Type B pancreatic cell (in vitro differentiated cells): ENCODE measurements around the gene DNAJC18. TPM values are rescaled to one million over a fixed set of nuclear protein-coding genes. Genes with fewer than 3 reads are reported as not detected.

ENCODE experiments used
- DNase-seq: peaks from one replicate; pipeline ENCODE4 v3.0.0; 2021; ENCODE audit warnings: mixed read lengths; ENCODE audit not compliant: unreplicated experiment; ENCODE audit errors: extremely low spot score
- H3K27ac Mint-ChIP-seq: 2 replicates; pipeline ENCODE4 v1.8.0; 2021; ENCODE audit warnings: mild to moderate bottlenecking, mixed read lengths
- H3K27me3 Mint-ChIP-seq: 2 replicates; pipeline ENCODE4 v1.8.0; 2021; ENCODE audit warnings: mixed read lengths
- H3K36me3 Mint-ChIP-seq: 2 replicates; pipeline ENCODE4 v1.8.0; 2021; ENCODE audit warnings: mixed read lengths
- H3K4me1 Mint-ChIP-seq: one replicate; pipeline ENCODE4 v1.8.0; 2021; ENCODE audit warnings: mixed read lengths; ENCODE audit not compliant: unreplicated experiment
- H3K4me3 Mint-ChIP-seq: 2 replicates; pipeline ENCODE4 v1.8.0; 2021; ENCODE audit warnings: mild to moderate bottlenecking, mixed read lengths
- H3K9me3 Mint-ChIP-seq: 2 replicates; pipeline ENCODE4 v1.8.0; 2021; ENCODE audit warnings: mixed read lengths
- CTCF ChIP-seq: fragments of 200-600 bp; sonication (generic); conservative IDR thresholded peaks from 2 replicates; pipeline ENCODE4 v1.5.0; 2021; ENCODE audit warnings: antibody characterized with exemption, mild to moderate bottlenecking
- total RNA-seq: library from RNA; stranded (reverse); gene quantifications from 2 replicates; pipeline ENCODE4 v1.2.1, GENCODE V29; 2021; ENCODE audit warnings: low replicate concordance

DNAJC18 gene
- total RNA-seq, 1 donor from 2014 or later, result 25.8 TPM

- peak overlapping the region; percentile 16 for H3K4me3 Mint-ChIP-seq
- DNase-seq, result no peak
- H3K27me3 Mint-ChIP-seq, result peaks cover 46% of the 10 kb centered on the region
- H3K9me3 Mint-ChIP-seq, result no peaks in the 10 kb centered on the region
- H3K4me1 Mint-ChIP-seq, result peaks cover 4% of the 10 kb centered on the region
- no peak for TF ChIP-seq CTCF
- H3K36me3 Mint-ChIP-seq, result peaks cover 4% of the 10 kb centered on the region
- H3K27ac Mint-ChIP-seq, result no peak overlapping the region
These were observed 43.3 kb downstream of the DNAJC18 start for GRCh38 chr5:139395844-139396640.

- H3K27me3 Mint-ChIP-seq, result peaks cover 52% of the 10 kb centered on the region
- H3K4me3 Mint-ChIP-seq, result peak within 1 kb of the TSS; percentile 57
- H3K36me3 Mint-ChIP-seq, result peaks cover 4% of the 10 kb centered on the region
- no peaks in the 10 kb centered on the region for H3K9me3 Mint-ChIP-seq
- peaks cover 4% of the 10 kb centered on the region for H3K4me1 Mint-ChIP-seq
- TF ChIP-seq CTCF, result no peak
- no peak within 1 kb of the TSS for H3K27ac Mint-ChIP-seq
- no peak for DNase-seq
These were observed 44.4 kb downstream of the DNAJC18 start, which contains the start of gene PROB1 for GRCh38 chr5:139394654-139395566. TSS of gene PROB1 (minus strand) at chr5:139395104. CDS start at chr5:139395081, 23 bp downstream.

GRCh38 chr5:139394123-139394653 is 45.1 kb downstream of the DNAJC18 start:
- H3K36me3 Mint-ChIP-seq, result peaks cover 4% of the 10 kb centered on the region
- peak; percentile 74 for TF ChIP-seq CTCF
- no peaks in the 10 kb centered on the region for H3K9me3 Mint-ChIP-seq
- DNase-seq, result no peak
- H3K4me1 Mint-ChIP-seq, result peaks cover 4% of the 10 kb centered on the region
- no peak overlapping the region for H3K27ac Mint-ChIP-seq
- no peak overlapping the region for H3K4me3 Mint-ChIP-seq
- H3K27me3 Mint-ChIP-seq, result peaks cover 52% of the 10 kb centered on the region

GRCh38 chr5:139393497-139394122 is 45.7 kb downstream of the DNAJC18 start:
- no peaks in the 10 kb centered on the region for H3K9me3 Mint-ChIP-seq
- H3K4me1 Mint-ChIP-seq, result peaks cover 4% of the 10 kb centered on the region
- peaks cover 4% of the 10 kb centered on the region for H3K36me3 Mint-ChIP-seq
- TF ChIP-seq CTCF, result no peak
- H3K27ac Mint-ChIP-seq, result peak overlapping the region; percentile 61
- peaks cover 52% of the 10 kb centered on the region for H3K27me3 Mint-ChIP-seq
- DNase-seq, result no peak
- peak overlapping the region; percentile 86 for H3K4me3 Mint-ChIP-seq
